B cell (primary cell): ENCODE data around the gene CASS4.
"Not testable (repeated sequence)": the region's sequence is repeated elsewhere in the genome, so short reads cannot be mapped to it uniquely, and the experiment has no call there.

Source experiments
- CTCF ChIP-seq: fragments of 200-600 bp; IDR thresholded peaks from one replicate; pipeline ENCODE4 v1.8.0; 2022; ENCODE audit warnings: antibody characterized with exemption, mild to moderate bottlenecking
- EZH2 ChIP-seq: IDR thresholded peaks from 2 replicates; pipeline ENCODE4 v1.6.1; 2012; ENCODE audit warnings: borderline replicate concordance, low read depth, mild to moderate bottlenecking, moderate library complexity, low read length; ENCODE audit not compliant: insufficient read depth, poor library complexity, severe bottlenecking

- not testable (repeated sequence) for TF ChIP-seq EZH2, CTCF
Measured at GRCh38 chr20:56390396-56390795, 21.7 kb upstream of the CASS4 start.
